Mammary epithelial cell (primary cell): Measurements from ENCODE around the gene NEK3.

Experiments
- CTCF ChIP-seq, 2 donors: IDR thresholded peaks in 1 of 2; conservative IDR thresholded peaks in 1 of 2; 2 replicates each; pipeline ENCODE4 v1.5.1; 2011 to 2012; ENCODE audit warnings: inconsistent platforms in 2 of 2, low read length in 2 of 2, mild to moderate bottlenecking in 2 of 2, control low read depth in 1 of 2, low read depth in 1 of 2; ENCODE audit not compliant: insufficient read depth in 1 of 2; ENCODE audit errors: extremely low read depth in 1 of 2
- EZH2 ChIP-seq: IDR thresholded peaks from 2 replicates; pipeline ENCODE4 v1.6.1; 2012; ENCODE audit warnings: low read length, inconsistent platforms, borderline replicate concordance

- TF ChIP-seq EZH2 = no peak
- TF ChIP-seq CTCF (conservative IDR thresholded peaks at IDR 0.05 in 1 of 2, IDR thresholded peaks at IDR 0.05 in 1 of 2; ENCODE audit: extremely low read depth in 1 of 2, insufficient read depth in 1 of 2, low read depth in 1 of 2, low read length in 2 of 2) = no peak
These were observed 5.6 kb upstream of the NEK3 start for GRCh38 chr13:52164989-52165388.
